Activated T-helper 2 cell treated with anti-CD3 and anti-CD28 coated beads, Interferon-gamma antibody, Interleukin-2, Interleukin-4, amounts not matched to agents 10 μg/mL and 5 μg/mL and 100 μg/mL, durations not matched to agents 14 hours and 24 hours and 36 hours (primary cell): ENCODE data around the gene PTPRJ. TPM values are rescaled to one million over a fixed set of nuclear protein-coding genes. Genes with fewer than 3 reads are reported as not detected.

Experiments
- DNase-seq: peaks from one replicate; pipeline ENCODE4 v3.0.0; 2021; ENCODE audit warnings: low spot score
- H3K27ac Mint-ChIP-seq: one replicate; pipeline ENCODE4 v1.8.0; 2021; ENCODE audit warnings: mixed read lengths
- H3K27me3 Mint-ChIP-seq: one replicate; pipeline ENCODE4 v1.8.0; 2021; ENCODE audit warnings: low read depth, mixed read lengths
- H3K36me3 Mint-ChIP-seq: one replicate; pipeline ENCODE4 v1.8.0; 2021; ENCODE audit warnings: low read depth, mixed read lengths
- H3K4me1 Mint-ChIP-seq: one replicate; pipeline ENCODE4 v1.8.0; 2021; ENCODE audit warnings: low read depth, mixed read lengths
- H3K4me3 Mint-ChIP-seq: one replicate; pipeline ENCODE4 v1.8.0; 2021; ENCODE audit warnings: low read depth, mild to moderate bottlenecking, moderate library complexity, mixed read lengths
- H3K9me3 Mint-ChIP-seq: one replicate; pipeline ENCODE4 v1.8.0; 2021; ENCODE audit warnings: mixed read lengths
- intact Hi-C: fragments of 100-400 bp; cut with micrococcal nuclease; formaldehyde crosslinking; loops from one replicate; pipeline ENCODE4 v1.15.1; 2023
- total RNA-seq: library from RNA; stranded (reverse); gene quantifications from 2 replicates; pipeline ENCODE4 v1.2.3, GENCODE V29; 2022

Gene PTPRJ
- total RNA-seq, 1 donor from 2014 or later, result 50.9 TPM

DNA sequence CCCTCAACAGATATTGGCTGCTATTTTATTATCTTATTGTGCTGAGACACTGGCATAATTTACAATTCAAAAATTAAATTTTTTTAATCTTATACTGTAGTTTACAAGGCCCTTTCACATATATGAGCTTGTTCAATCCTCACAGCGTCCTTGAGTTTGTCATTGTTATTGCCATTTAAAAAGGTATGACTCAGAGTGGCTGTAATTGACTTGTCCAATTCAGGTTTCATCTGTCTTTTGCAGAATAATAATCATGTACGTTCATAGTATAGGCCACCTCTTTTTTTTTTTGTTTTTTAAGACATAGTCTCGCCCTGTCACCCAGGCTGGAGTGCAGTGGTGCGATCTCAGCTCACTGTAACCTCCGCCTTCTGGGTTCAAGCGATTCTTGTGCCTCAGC is 11.5 kb downstream of the PTPRJ start:
- peak overlapping the region; percentile 80 for H3K27ac Mint-ChIP-seq

DNA sequence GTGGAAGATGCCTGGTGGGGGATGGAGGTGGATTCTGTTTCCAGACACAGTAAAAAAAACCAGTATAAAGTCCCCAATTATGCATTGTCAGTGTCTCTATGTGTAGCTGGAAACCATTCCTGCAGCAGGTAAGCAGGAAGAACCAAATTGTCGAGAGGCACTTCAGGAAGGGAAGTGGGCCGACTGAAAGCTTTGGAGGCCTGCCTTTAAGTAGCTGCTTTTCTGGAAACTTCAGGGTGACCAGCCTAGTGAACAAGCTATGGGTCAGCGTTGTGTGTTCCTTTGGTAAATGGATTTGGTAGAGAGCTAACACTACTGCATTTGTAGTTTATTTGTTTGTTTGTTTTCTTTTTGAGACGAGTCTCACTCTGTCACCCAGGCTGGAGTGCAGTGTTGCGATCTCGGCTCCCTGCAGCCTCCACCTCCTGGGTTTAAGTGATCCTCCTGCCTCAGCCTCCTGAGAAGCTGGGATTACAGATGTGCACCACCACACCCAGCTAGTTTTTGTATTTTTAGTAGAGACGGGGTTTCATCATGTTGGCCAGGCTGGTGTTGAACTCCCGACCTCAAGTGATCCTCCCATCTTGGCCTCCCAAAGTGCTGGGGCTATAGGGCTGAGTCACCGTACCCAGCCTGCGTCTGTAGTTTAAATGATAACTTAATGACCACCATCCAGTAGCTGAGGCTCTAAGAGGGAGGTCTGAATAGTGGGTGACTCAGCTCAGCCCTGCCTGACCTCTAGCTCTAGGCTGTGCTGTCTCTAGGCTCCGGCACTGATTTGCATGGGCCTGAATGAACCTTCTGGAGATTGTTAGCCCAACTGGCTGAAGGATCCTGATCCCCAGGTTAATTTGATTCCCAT is 12.8 kb downstream of the PTPRJ start:
- intact Hi-C loops, result loop anchor here (1.0 kb wide), 1 partner anchor 8 kb away; no protein-coding TSS in a partner anchor
- no peak overlapping the region for H3K4me3 Mint-ChIP-seq
- H3K27me3 Mint-ChIP-seq, result no peaks in the 10 kb centered on the region
- no peak overlapping the region for H3K27ac Mint-ChIP-seq
- peaks cover 34% of the 10 kb centered on the region for H3K36me3 Mint-ChIP-seq
- no peak for DNase-seq
- peaks cover 35% of the 10 kb centered on the region for H3K4me1 Mint-ChIP-seq
- no peaks in the 10 kb centered on the region for H3K9me3 Mint-ChIP-seq

More for the DNA sequence above, 11.5 kb downstream of the PTPRJ start:
- Mint-ChIP-seq H3K4me1 (peaks cover 37% of the 10 kb centered on the region), H3K9me3 (no peaks in the 10 kb centered on the region), H3K36me3 (peaks cover 38% of the 10 kb centered on the region), H3K27me3 (no peaks in the 10 kb centered on the region), H3K4me3 (no peak overlapping the region)
- intact Hi-C loops, result loop anchor here (1.0 kb wide), 1 partner anchor 9 kb away; no protein-coding TSS in a partner anchor
- no peak for DNase-seq

DNA sequence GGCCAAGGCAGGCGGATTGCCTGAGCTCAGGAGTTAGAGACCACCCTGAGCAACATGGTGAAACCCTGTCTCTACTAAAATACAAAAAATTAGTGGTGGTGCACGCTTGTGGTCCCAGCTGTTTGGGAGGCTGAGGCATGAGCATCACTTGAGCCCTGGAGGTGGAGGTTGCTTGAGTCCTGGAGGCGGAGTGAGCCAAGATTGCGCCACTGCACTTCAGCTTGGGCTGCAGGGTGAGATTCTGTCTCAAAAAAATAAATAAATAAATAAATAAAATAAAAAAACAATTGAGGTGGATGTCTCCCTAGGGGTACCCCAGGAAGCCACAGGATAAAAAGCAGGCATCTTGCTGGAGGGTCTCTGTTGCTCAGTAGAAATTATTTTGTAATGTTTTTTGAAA is 14.1 kb downstream of the PTPRJ start:
- Mint-ChIP-seq H3K27ac (no peak overlapping the region), H3K36me3 (peaks cover 32% of the 10 kb centered on the region), H3K9me3 (no peaks in the 10 kb centered on the region), H3K4me3 (no peak overlapping the region), H3K27me3 (no peaks in the 10 kb centered on the region), H3K4me1 (peaks cover 43% of the 10 kb centered on the region)
- intact Hi-C loops, result no loop called here
- no peak for DNase-seq

DNA sequence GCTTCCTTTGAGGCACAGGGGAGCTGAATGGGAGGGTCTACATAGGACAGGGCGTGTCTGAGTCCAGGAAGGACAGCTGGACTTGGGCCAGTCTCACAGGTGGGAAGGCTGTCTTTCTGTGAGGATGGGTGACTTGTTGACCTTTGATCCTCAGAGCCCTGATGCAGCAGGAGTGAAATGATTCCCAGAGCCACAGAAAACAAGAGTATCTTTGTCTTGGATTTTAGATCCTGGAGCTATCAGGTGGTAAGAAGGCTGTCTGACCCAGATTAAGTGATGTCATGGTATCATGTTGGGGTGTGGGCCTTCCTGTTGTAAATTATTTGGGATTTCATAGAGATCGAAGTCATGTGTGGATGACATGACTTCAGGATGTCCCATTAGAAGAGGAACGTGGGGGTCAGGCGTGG is 15.0 kb downstream of the PTPRJ start:
- DNase-seq, result no peak
- Mint-ChIP-seq H3K4me1 (peaks cover 43% of the 10 kb centered on the region), H3K9me3 (no peaks in the 10 kb centered on the region), H3K27me3 (no peaks in the 10 kb centered on the region), H3K4me3 (no peak overlapping the region), H3K27ac (no peak overlapping the region), H3K36me3 (peaks cover 27% of the 10 kb centered on the region)
- intact Hi-C loops, result no loop called here

DNA sequence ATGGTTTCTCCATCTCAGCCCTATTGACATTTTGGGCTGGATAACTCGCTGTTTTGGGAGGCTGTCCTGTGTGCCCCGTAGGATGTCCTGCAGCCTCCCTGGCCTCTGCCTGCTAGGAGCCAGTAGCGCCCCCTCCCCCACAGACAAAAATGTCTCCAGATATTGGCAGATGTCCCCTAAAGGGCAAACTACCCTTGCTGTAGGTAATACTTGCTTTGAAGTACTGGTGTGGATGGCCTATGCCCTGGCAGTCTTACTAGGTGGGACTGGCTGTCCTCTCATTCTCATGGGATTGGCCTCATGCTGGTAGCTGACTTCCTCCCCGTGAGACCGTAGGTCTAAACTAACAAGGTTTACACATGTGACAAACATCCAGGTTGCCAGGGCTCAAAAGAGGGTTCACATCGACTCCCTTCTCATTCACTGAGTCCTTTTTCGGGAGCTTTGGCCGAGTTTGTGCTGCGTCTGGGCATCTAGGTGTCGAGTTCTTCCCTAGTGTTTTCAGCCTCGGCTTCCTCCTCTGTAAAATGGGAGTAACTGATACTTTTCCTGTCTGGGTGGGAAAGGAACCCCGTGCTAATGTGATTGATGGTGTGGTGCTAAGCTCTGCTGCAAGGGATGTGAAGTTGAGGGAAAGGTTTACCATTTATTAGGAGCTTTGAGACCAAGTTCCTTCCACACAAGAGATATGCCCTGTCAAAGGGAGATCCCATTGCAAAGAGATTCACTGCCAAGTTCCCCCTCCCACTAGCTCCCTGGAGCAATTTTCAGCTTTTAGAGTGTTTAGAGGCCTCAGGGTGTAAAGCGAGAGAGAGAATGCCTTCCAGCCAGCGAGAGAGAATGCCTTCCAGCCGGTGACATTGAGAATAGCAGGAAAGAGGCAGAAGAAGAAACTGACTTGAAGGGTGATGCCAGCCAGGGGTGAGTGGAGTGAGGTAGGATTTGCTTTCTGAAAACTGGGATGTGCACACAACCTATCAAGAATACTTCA is 17.0 kb downstream of the PTPRJ start:
- intact Hi-C loops, result no loop called here
- H3K27ac Mint-ChIP-seq, result peak overlapping the region; percentile 55
- no peak overlapping the region for H3K4me3 Mint-ChIP-seq

DNA sequence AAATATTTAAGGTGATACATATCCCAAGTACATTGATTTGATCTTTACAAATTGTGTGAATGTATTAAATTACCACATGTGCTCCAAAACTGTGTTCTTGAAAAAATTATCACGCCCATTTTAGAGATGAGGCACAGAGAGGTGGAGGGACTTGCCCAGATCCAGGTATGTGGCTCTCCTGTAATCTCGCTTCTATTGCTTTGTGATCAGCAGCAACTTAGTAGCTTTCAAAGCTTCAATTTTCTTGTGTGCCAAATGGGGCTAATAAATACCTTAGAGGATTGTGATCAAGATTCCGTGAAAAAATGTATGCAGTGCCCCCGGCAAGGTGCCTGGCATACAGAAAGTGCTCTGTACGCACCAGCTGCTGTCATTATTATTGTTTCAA is 18.0 kb downstream of the PTPRJ start:
- no peak for DNase-seq
- Mint-ChIP-seq H3K9me3 (no peaks in the 10 kb centered on the region), H3K27me3 (no peaks in the 10 kb centered on the region), H3K4me1 (peaks cover 51% of the 10 kb centered on the region), H3K27ac (no peak overlapping the region), H3K4me3 (no peak overlapping the region), H3K36me3 (peaks cover 34% of the 10 kb centered on the region)
- intact Hi-C loops, result no loop called here

More for the DNA sequence above, 17.0 kb downstream of the PTPRJ start:
- H3K4me1 Mint-ChIP-seq, result peaks cover 50% of the 10 kb centered on the region
- H3K36me3 Mint-ChIP-seq, result peaks cover 32% of the 10 kb centered on the region
- DNase-seq, result no peak
- H3K27me3 Mint-ChIP-seq, result no peaks in the 10 kb centered on the region
- no peaks in the 10 kb centered on the region for H3K9me3 Mint-ChIP-seq

DNA sequence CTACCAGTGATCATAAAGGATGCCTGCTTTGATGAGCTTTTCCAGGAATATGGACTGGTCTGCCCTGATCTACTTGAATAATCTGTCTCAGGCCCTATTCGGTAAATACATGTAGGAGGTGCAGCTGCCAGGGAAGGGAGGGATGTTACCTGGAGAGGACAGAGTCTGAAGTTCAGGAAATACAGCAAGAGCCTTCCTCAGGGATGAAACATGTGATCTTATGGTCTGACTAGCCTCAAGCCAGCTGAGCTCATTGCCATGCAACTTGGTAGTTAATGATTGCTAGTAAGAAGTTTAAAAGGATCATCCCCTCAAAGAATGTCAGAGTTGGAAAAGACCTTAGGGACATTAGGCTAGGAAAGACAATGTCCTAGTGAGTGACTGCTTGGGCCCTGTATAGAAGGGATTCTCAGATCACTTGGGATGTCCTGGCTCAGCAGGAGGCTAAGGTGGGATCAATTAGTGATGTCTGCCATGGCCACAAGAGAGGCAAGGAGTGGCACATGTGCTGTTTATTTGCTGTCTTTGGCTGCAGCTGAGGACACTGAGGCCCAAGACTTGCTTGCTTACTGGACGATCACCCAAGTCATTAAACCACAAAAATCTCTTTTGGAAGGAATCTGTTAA is 18.5 kb downstream of the PTPRJ start:
- peak overlapping the region; percentile 99 for H3K27ac Mint-ChIP-seq
- H3K36me3 Mint-ChIP-seq, result peaks cover 34% of the 10 kb centered on the region
- H3K9me3 Mint-ChIP-seq, result no peaks in the 10 kb centered on the region
- DNase-seq, result no peak
- peaks cover 52% of the 10 kb centered on the region for H3K4me1 Mint-ChIP-seq
- no peak overlapping the region for H3K4me3 Mint-ChIP-seq
- intact Hi-C loops, result no loop called here
- no peaks in the 10 kb centered on the region for H3K27me3 Mint-ChIP-seq

DNA sequence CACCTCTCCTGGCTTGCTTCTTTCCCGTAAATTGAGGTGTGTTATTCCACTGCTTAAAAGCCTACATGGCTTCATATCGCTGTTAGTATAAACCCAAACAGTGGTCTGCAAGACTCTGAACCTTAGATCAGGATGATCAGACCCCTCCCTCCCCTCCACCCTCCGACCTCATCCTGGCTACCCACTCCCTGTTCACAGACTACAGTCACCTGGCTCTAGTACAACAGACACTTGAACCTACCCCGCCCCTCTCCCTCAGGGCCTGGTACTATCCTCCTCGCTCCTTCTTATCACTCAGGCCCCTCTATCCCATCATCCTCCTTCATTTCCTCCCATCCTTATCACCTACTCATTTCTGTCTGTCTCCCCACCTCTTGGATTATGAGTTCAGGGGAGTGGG is 20.1 kb downstream of the PTPRJ start:
- Mint-ChIP-seq H3K27me3 (no peaks in the 10 kb centered on the region), H3K36me3 (peaks cover 27% of the 10 kb centered on the region), H3K4me1 (peaks cover 60% of the 10 kb centered on the region), H3K27ac (peak overlapping the region; percentile 99), H3K9me3 (no peaks in the 10 kb centered on the region), H3K4me3 (no peak overlapping the region)
- intact Hi-C loops, result loop anchor here (10.0 kb wide), 1 partner anchor 66 kb away; no protein-coding TSS in a partner anchor
- no peak for DNase-seq

DNA sequence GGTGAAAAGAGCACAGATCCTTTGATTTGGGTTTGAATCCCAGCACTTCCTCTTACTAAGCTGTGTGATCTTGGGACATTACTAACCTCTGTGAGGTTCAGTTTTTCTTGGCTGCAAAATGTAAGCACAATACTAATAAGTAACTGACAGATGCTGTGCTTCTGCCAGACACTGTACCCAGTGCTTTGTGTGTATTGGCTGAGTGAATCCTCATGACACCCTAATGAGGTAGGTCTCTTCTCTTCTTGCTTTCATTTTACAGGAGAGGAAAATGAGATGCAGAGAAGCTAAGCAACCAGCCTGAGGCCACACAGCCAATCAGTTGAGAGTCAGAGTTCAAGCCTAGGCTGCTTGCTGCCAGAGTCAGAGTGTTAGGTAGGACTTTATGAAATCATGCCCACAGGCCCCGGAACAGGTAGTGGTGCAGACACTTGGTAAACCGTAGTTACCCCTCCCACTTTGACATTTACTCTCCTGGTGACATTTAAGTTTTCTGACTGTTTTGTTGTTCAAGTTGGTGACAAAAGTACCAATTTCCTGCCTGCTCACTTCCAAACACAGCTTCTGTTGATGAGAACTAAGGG is 21.2 kb downstream of the PTPRJ start:
- H3K9me3 Mint-ChIP-seq, result no peaks in the 10 kb centered on the region
- no peaks in the 10 kb centered on the region for H3K27me3 Mint-ChIP-seq
- DNase-seq, result peak; percentile 87
- peak overlapping the region; percentile 99 for H3K27ac Mint-ChIP-seq
- intact Hi-C loops, result loop anchor here (1.0 to 10.0 kb wide), 6 partner anchors 8 to 67 kb away; no protein-coding TSS in a partner anchor
- H3K36me3 Mint-ChIP-seq, result peaks cover 24% of the 10 kb centered on the region
- peaks cover 70% of the 10 kb centered on the region for H3K4me1 Mint-ChIP-seq
- H3K4me3 Mint-ChIP-seq, result peak overlapping the region; percentile 69

DNA sequence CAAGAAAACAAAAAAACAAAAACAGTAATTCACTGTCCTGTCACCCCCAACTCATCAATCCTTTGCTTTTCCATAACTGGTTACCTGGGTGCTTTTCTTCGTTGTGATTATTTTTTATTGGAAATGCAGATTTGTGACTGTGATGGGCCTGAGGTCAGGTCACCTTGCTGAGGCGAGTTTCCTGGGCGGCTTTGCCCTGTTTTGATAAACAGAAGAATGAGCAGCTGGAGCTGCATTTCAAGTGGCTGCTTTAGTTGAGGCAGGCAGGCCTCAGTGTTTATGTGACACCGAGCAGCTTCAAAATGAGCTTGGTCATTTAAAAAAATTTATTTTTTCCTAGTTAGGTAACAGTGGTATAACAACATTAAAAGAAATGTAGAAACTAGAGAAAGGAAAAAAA is 22.2 kb downstream of the PTPRJ start:
- no peak for DNase-seq
- Mint-ChIP-seq H3K4me3 (peak overlapping the region; percentile 50), H3K4me1 (peaks cover 69% of the 10 kb centered on the region), H3K27ac (peak overlapping the region; percentile 99), H3K36me3 (peaks cover 19% of the 10 kb centered on the region), H3K9me3 (no peaks in the 10 kb centered on the region), H3K27me3 (no peaks in the 10 kb centered on the region)
- intact Hi-C loops, result loop anchor here (10.0 kb wide), 1 partner anchor 68 kb away; no protein-coding TSS in a partner anchor

DNA sequence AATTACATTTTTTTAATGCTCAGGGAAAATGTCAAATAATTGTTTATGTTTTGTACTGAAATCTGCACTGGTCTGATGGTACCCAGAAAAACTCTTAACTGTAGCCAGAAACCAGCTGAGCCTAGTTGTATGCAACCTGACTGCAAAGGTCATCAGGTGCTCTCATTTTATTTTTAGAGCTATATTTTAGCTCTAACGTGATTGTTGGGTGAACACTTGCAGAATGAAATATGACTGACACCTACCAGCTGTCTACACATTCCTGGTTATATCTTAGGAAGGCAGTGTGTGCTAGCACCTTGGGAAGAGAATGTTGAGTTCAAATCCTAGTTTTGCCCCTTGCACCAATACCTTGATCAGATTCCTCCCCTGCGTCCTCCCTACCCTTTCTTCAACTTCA is 23.6 kb downstream of the PTPRJ start:
- Mint-ChIP-seq H3K4me1 (peaks cover 70% of the 10 kb centered on the region), H3K36me3 (peaks cover 21% of the 10 kb centered on the region), H3K27me3 (no peaks in the 10 kb centered on the region), H3K9me3 (no peaks in the 10 kb centered on the region), H3K4me3 (no peak overlapping the region), H3K27ac (peak overlapping the region; percentile 98)
- no peak for DNase-seq
- intact Hi-C loops, result loop anchor here (10.0 kb wide), 1 partner anchor 69 kb away; no protein-coding TSS in a partner anchor

DNA sequence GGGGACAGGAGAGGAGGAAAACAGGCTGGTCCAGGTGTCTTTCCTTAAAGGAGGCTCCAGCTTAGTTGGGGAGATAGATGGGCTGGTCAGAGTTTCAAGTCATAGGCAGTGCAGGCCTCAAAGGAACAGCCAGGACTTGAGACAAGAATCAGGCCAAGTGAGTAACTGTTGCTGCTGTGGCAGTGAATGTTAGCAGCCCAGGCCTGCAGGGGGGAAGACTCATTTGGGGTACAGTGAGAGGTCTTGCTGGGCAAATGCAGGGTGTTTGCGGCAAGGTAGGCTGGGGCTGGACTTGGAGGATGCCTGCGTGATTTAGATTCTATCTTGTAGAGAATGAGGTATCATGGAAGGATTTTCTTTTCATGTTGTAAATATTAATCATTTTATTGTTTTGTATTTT is 24.1 kb downstream of the PTPRJ start:
- peak overlapping the region; percentile 38 for H3K4me3 Mint-ChIP-seq
- H3K9me3 Mint-ChIP-seq, result no peaks in the 10 kb centered on the region
- no peaks in the 10 kb centered on the region for H3K27me3 Mint-ChIP-seq
- peaks cover 23% of the 10 kb centered on the region for H3K36me3 Mint-ChIP-seq
- intact Hi-C loops, result loop anchor here (10.0 kb wide), 1 partner anchor 70 kb away; no protein-coding TSS in a partner anchor
- H3K27ac Mint-ChIP-seq, result peak overlapping the region; percentile 98
- no peak for DNase-seq
- H3K4me1 Mint-ChIP-seq, result peaks cover 68% of the 10 kb centered on the region
